ENCODE measurements around the gene RABGAP1.

RABGAP1 gene

GRCh38 chr9:122939601-122940000 lies 1.2 kb upstream of the RABGAP1 start:
- Histone ChIP-seq H3K4me1 (ENCODE audit: low read length) (peaks cover 12% of the 10 kb centered on the region; the same call in 1 of the 2 replicates), H3F3A (ENCODE audit: insufficient read depth, low read length) (peaks cover 8% of the 10 kb centered on the region; the same call in 1 of the 2 replicates), H3K36me3 (replicated peaks; ENCODE audit: insufficient read depth, low read length) (no peaks in the 10 kb centered on the region), H3K4me3 (ENCODE audit: low read length) (no peak overlapping the region), H3K9ac (ENCODE audit: low read length) (no peak overlapping the region), H3K79me2 (ENCODE audit: low read length) (peaks cover 50% of the 10 kb centered on the region), H3K9me2 (replicated peaks; ENCODE audit: insufficient read depth, low read length) (no peaks in the 10 kb centered on the region), H4K20me1 (ENCODE audit: insufficient read depth, low read length) (no peaks in the 10 kb centered on the region), H2AFZ (ENCODE audit: low read length) (no peak overlapping the region), H3K9me3 (replicated peaks; ENCODE audit: insufficient read depth, low read length) (no peaks in the 10 kb centered on the region), H3K27me3 (replicated peaks; ENCODE audit: insufficient read depth, low read length) (no peaks in the 10 kb centered on the region), H3K27ac (ENCODE audit: low read length) (no peak overlapping the region), H3K4me2 (ENCODE audit: low read depth, low read length) (no peak overlapping the region)
- no peak for DNase-seq
- TF ChIP-seq EZH2 (optimal IDR thresholded peaks at IDR 0.05; ENCODE audit: low read depth, low read length), result no peak
- TF ChIP-seq CTCF (IDR thresholded peaks at IDR 0.05; ENCODE audit: low read length), result no peak
- TF ChIP-seq EZH2phosphoT487 (IDR thresholded peaks at IDR 0.05; ENCODE audit: low read length), result no peak

GRCh38 chr9:122940454-122940748 lies 419 bp upstream of the RABGAP1 start:
- no peaks in the 10 kb centered on the region for H3K9me3 ChIP-seq (replicated peaks; ENCODE audit: insufficient read depth, low read length)
- no peaks in the 10 kb centered on the region for H4K20me1 ChIP-seq (ENCODE audit: insufficient read depth, low read length)
- no peaks in the 10 kb centered on the region for H3K36me3 ChIP-seq (replicated peaks; ENCODE audit: insufficient read depth, low read length)
- H3F3A ChIP-seq (ENCODE audit: insufficient read depth, low read length), result peaks cover 8% of the 10 kb centered on the region; the same call in 1 of the 2 replicates
- H3K4me2 ChIP-seq (ENCODE audit: low read depth, low read length), result peak overlapping the region; percentile 90
- no peaks in the 10 kb centered on the region for H3K9me2 ChIP-seq (replicated peaks; ENCODE audit: insufficient read depth, low read length)
- peak overlapping the region; percentile 58 for H3K4me3 ChIP-seq (ENCODE audit: low read length)
- H3K9ac ChIP-seq (ENCODE audit: low read length), result peak overlapping the region; percentile 32; the same call in 1 of the 2 replicates
- H3K4me1 ChIP-seq (ENCODE audit: low read length), result peaks cover 12% of the 10 kb centered on the region; the same call in 1 of the 2 replicates
- peak overlapping the region; percentile 90 for H2AFZ ChIP-seq (ENCODE audit: low read length)
- TF ChIP-seq EZH2phosphoT487 (IDR thresholded peaks at IDR 0.05; ENCODE audit: low read length), result no peak
- TF ChIP-seq CTCF (IDR thresholded peaks at IDR 0.05; ENCODE audit: low read length), result no peak
- no peak for TF ChIP-seq EZH2 (optimal IDR thresholded peaks at IDR 0.05; ENCODE audit: low read depth, low read length)
- H3K27ac ChIP-seq (ENCODE audit: low read length), result peak overlapping the region; percentile 39; the same call in 1 of the 2 replicates
- no peaks in the 10 kb centered on the region for H3K27me3 ChIP-seq (replicated peaks; ENCODE audit: insufficient read depth, low read length)
- DNase-seq, result no peak
- H3K79me2 ChIP-seq (ENCODE audit: low read length), result peaks cover 54% of the 10 kb centered on the region

GRCh38 chr9:122941582-122942234 lies 888 bp downstream of the RABGAP1 start:
- no peaks in the 10 kb centered on the region for H4K20me1 ChIP-seq (ENCODE audit: insufficient read depth, low read length)
- H3K4me1 ChIP-seq (ENCODE audit: low read length), result peaks cover 12% of the 10 kb centered on the region; the same call in 1 of the 2 replicates
- peak overlapping the region; percentile 20; the same call in 1 of the 2 replicates for H3K27ac ChIP-seq (ENCODE audit: low read length)
- H3K79me2 ChIP-seq (ENCODE audit: low read length), result peaks cover 56% of the 10 kb centered on the region
- H3F3A ChIP-seq (ENCODE audit: insufficient read depth, low read length), result peaks cover 8% of the 10 kb centered on the region; the same call in 1 of the 2 replicates
- H3K36me3 ChIP-seq (replicated peaks; ENCODE audit: insufficient read depth, low read length), result no peaks in the 10 kb centered on the region
- no peak for TF ChIP-seq EZH2 (optimal IDR thresholded peaks at IDR 0.05; ENCODE audit: low read depth, low read length)
- no peaks in the 10 kb centered on the region for H3K9me2 ChIP-seq (replicated peaks; ENCODE audit: insufficient read depth, low read length)
- H2AFZ ChIP-seq (ENCODE audit: low read length), result peak overlapping the region; percentile 60
- no peaks in the 10 kb centered on the region for H3K27me3 ChIP-seq (replicated peaks; ENCODE audit: insufficient read depth, low read length)
- DNase-seq, result peak; percentile 14
- peak overlapping the region; percentile 70 for H3K9ac ChIP-seq (ENCODE audit: low read length)
- H3K9me3 ChIP-seq (replicated peaks; ENCODE audit: insufficient read depth, low read length), result no peaks in the 10 kb centered on the region
- H3K4me3 ChIP-seq (ENCODE audit: low read length), result peak overlapping the region; percentile 94
- H3K4me2 ChIP-seq (ENCODE audit: low read depth, low read length), result peak overlapping the region; percentile 71
